GM12874 (cell line): ENCODE measurements around the gene PIK3AP1.

Source experiments
- CTCF ChIP-seq: IDR thresholded peaks from 2 replicates; pipeline ENCODE4 v1.5.1; 2011; ENCODE audit warnings: low read depth, mild to moderate bottlenecking, control low read depth, low read length, moderate library complexity; ENCODE audit not compliant: insufficient read depth

PIK3AP1 gene

GRCh38 chr10:96756111-96756903 lies 36.0 kb upstream of the PIK3AP1 start:
- TF ChIP-seq CTCF = no peak

- no peak for TF ChIP-seq CTCF
These were observed 33.6 kb upstream of the PIK3AP1 start for GRCh38 chr10:96753956-96754355.

GRCh38 chr10:96752375-96752774 lies 32.1 kb upstream of the PIK3AP1 start:
- no peak for TF ChIP-seq CTCF

GRCh38 chr10:96747734-96748550 lies 27.6 kb upstream of the PIK3AP1 start:
- TF ChIP-seq CTCF = no peak

- no peak for TF ChIP-seq CTCF
These were observed 26.2 kb upstream of the PIK3AP1 start for GRCh38 chr10:96746503-96746902.

- TF ChIP-seq CTCF = no peak
These were observed 25.6 kb upstream of the PIK3AP1 start for GRCh38 chr10:96745950-96746349.

- TF ChIP-seq CTCF = 0 out of 2 replicates have a peak, but pooled peaks have one; percentile 12
These were observed 23.8 kb upstream of the PIK3AP1 start for GRCh38 chr10:96743988-96744585.
